Endothelial cell (in vitro differentiated cells): Measurements from ENCODE around the gene ZFTA. TPM values are rescaled to one million over a fixed set of nuclear protein-coding genes. Genes with fewer than 3 reads are reported as not detected.
A peak's percentile ranks its signal among the peaks of the same experiment; 100 is the strongest.
"Not testable (repeated sequence)": the region's sequence is repeated elsewhere in the genome, so short reads cannot be mapped to it uniquely, and the experiment has no call there.

Experiments
- DNase-seq: peaks from one replicate; pipeline ENCODE4 v3.0.0; 2021; ENCODE audit warnings: low spot score
- H3K27ac Mint-ChIP-seq: one replicate; pipeline ENCODE4 v1.8.0; 2021; ENCODE audit warnings: mixed read lengths, inconsistent platforms; ENCODE audit not compliant: unreplicated experiment
- H3K27me3 Mint-ChIP-seq: one replicate; pipeline ENCODE4 v1.8.0; 2021; ENCODE audit warnings: mild to moderate bottlenecking, moderate library complexity, mixed read lengths, inconsistent platforms; ENCODE audit not compliant: unreplicated experiment
- H3K36me3 Mint-ChIP-seq: one replicate; pipeline ENCODE4 v1.8.0; 2021; ENCODE audit warnings: mild to moderate bottlenecking, low read depth, mixed read lengths, inconsistent platforms; ENCODE audit not compliant: unreplicated experiment
- H3K4me1 Mint-ChIP-seq: one replicate; pipeline ENCODE4 v1.8.0; 2021; ENCODE audit warnings: mild to moderate bottlenecking, mixed read lengths, inconsistent platforms; ENCODE audit not compliant: unreplicated experiment
- H3K4me3 Mint-ChIP-seq: one replicate; pipeline ENCODE4 v1.8.0; 2021; ENCODE audit warnings: mild to moderate bottlenecking, mixed read lengths, inconsistent platforms; ENCODE audit not compliant: unreplicated experiment
- H3K9me3 Mint-ChIP-seq: one replicate; pipeline ENCODE4 v1.8.0; 2021; ENCODE audit warnings: mixed read lengths, inconsistent platforms; ENCODE audit not compliant: unreplicated experiment
- total RNA-seq: library from RNA; stranded (reverse); fragmentation: NEBNext Ultra II Directional; extraction: Animal tissue kit (Norgen Biotek cat#: 25700); gene quantifications from one replicate; pipeline ENCODE4 v1.2.1, GENCODE V29; 2021; ENCODE audit not compliant: unreplicated experiment
- TF ChIP-seq, protein P1 (sequence below): fragments of 200-600 bp; sonication (generic); IDR thresholded peaks from one replicate; pipeline ENCODE4 v1.5.0; 2021; ENCODE audit warnings: antibody characterized with exemption; ENCODE audit not compliant: unreplicated experiment

The ZFTA gene
- total RNA-seq, 1 donor from 2014 or later, result 41.1 TPM

DNA sequence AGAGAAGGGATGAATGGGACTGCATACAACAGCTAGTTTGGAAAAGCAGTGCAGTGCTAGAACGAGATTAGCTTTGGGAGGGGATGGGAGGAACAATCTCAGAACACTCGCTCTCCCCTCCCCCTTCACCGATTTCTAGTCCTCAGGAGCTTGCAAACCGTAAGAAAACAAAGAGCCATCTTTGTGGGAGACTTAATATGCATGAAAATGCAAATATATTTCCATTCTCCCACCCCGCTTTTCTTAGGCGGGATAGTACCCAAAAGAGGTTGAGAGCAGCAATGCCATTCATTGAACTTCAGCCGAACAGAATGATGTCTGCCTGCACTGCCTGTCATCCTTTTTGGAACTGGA, 45.8 kb upstream of the ZFTA start:
- peak overlapping the region; percentile 36 for H3K27ac Mint-ChIP-seq
- H3K36me3 Mint-ChIP-seq, result peaks cover 16% of the 10 kb centered on the region
- TF ChIP-seq, protein P1, sequence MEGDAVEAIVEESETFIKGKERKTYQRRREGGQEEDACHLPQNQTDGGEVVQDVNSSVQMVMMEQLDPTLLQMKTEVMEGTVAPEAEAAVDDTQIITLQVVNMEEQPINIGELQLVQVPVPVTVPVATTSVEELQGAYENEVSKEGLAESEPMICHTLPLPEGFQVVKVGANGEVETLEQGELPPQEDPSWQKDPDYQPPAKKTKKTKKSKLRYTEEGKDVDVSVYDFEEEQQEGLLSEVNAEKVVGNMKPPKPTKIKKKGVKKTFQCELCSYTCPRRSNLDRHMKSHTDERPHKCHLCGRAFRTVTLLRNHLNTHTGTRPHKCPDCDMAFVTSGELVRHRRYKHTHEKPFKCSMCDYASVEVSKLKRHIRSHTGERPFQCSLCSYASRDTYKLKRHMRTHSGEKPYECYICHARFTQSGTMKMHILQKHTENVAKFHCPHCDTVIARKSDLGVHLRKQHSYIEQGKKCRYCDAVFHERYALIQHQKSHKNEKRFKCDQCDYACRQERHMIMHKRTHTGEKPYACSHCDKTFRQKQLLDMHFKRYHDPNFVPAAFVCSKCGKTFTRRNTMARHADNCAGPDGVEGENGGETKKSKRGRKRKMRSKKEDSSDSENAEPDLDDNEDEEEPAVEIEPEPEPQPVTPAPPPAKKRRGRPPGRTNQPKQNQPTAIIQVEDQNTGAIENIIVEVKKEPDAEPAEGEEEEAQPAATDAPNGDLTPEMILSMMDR, result no peak
- DNase-seq, result no peak
- peaks cover 23% of the 10 kb centered on the region for H3K4me1 Mint-ChIP-seq
- peaks cover 6% of the 10 kb centered on the region for H3K27me3 Mint-ChIP-seq
- H3K4me3 Mint-ChIP-seq, result peak overlapping the region; percentile 92
- no peaks in the 10 kb centered on the region for H3K9me3 Mint-ChIP-seq

GRCh38 chr11:63813563-63814382, 45.2 kb upstream of the ZFTA start:
- H3K9me3 Mint-ChIP-seq, result no peaks in the 10 kb centered on the region
- H3K36me3 Mint-ChIP-seq, result peaks cover 16% of the 10 kb centered on the region
- H3K27ac Mint-ChIP-seq, result peak overlapping the region; percentile 36
- peak overlapping the region; percentile 92 for H3K4me3 Mint-ChIP-seq
- TF ChIP-seq, protein P1, result no peak
- peaks cover 6% of the 10 kb centered on the region for H3K27me3 Mint-ChIP-seq
- DNase-seq, result peak; percentile 57
- peaks cover 23% of the 10 kb centered on the region for H3K4me1 Mint-ChIP-seq

DNA sequence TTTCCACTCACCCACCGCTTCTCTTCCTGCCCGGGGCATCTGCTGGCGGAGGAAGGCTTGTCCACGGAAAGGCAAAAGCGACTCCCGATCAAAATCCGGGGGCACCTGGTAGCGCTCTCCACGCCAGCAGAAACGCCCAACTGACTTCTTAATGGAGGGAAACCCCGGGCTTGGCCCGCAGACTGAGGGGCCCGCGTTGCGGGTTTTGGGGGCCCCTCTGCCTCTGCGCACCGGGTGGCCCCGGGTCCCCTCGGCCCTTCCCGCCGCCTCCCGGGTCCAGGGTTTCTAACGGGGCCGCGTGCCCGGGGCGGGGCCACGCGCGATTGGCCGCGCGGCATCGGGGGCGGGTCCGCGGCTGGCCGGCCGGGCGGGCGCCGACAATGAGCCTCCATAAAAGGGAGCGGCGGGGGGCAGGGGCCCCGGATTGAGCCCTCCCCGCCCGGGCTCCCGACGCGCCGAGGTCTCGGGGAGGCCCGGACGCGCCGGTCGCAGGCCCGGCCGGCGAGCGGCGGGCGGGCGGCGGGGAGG, 44.5 kb upstream of the ZFTA start, which contains the start of gene SPINDOC:
SPINDOC (plus strand) TSS at position 422 of the 528 bp plus-strand sequence. CDS start 231 bp downstream, outside the sequence.
- Mint-ChIP-seq H3K4me1 (peaks cover 23% of the 10 kb centered on the region), H3K27me3 (peaks cover 6% of the 10 kb centered on the region), H3K36me3 (peaks cover 12% of the 10 kb centered on the region), H3K9me3 (no peaks in the 10 kb centered on the region), H3K4me3 (peak within 1 kb of the TSS; percentile 92), H3K27ac (peak within 1 kb of the TSS; percentile 36)
- DNase-seq, result peak; percentile 77
- TF ChIP-seq, protein P1, result no peak

GRCh38 chr11:63811522-63811921, 42.9 kb upstream of the ZFTA start:
- no peak overlapping the region for H3K27ac Mint-ChIP-seq
- no peak for DNase-seq
- peaks cover 8% of the 10 kb centered on the region for H3K36me3 Mint-ChIP-seq
- peaks cover 19% of the 10 kb centered on the region for H3K4me1 Mint-ChIP-seq
- TF ChIP-seq, protein P1, result no peak
- H3K4me3 Mint-ChIP-seq, result no peak overlapping the region
- H3K9me3 Mint-ChIP-seq, result no peaks in the 10 kb centered on the region
- peaks cover 3% of the 10 kb centered on the region for H3K27me3 Mint-ChIP-seq

DNA sequence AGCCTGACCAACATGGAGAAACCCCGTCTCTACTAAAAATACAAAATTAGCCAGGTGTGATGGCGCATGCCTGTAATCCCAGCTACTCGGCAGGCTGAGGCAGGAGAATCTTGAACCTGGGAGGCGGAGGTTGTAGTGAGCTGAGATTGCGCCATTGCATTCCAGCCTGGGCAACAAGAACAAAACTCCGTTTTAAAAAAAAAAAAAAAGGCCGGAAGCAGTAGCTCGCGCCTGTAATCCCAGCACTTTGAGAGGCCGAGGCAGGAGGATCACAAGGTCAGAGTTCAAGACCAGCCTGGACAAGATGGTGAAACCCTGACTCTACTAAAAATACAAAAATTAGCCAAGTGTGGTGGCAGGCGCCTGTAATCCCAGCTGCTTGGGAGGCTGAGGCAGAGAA, 41.8 kb upstream of the ZFTA start:
- not testable (repeated sequence) for H3K4me3 Mint-ChIP-seq, H3K36me3 Mint-ChIP-seq, H3K27ac Mint-ChIP-seq, H3K9me3 Mint-ChIP-seq, DNase-seq, H3K27me3 Mint-ChIP-seq
- H3K4me1 Mint-ChIP-seq, result peaks cover 12% of the 10 kb centered on the region
